ENCODE results near the gene PCNX3. TPM values are rescaled to one million over a fixed set of nuclear protein-coding genes. Genes with fewer than 3 reads are reported as not detected.

Gene PCNX3
- total RNA-seq, 1 donor from 2014 or later = 61.8 TPM

DNA sequence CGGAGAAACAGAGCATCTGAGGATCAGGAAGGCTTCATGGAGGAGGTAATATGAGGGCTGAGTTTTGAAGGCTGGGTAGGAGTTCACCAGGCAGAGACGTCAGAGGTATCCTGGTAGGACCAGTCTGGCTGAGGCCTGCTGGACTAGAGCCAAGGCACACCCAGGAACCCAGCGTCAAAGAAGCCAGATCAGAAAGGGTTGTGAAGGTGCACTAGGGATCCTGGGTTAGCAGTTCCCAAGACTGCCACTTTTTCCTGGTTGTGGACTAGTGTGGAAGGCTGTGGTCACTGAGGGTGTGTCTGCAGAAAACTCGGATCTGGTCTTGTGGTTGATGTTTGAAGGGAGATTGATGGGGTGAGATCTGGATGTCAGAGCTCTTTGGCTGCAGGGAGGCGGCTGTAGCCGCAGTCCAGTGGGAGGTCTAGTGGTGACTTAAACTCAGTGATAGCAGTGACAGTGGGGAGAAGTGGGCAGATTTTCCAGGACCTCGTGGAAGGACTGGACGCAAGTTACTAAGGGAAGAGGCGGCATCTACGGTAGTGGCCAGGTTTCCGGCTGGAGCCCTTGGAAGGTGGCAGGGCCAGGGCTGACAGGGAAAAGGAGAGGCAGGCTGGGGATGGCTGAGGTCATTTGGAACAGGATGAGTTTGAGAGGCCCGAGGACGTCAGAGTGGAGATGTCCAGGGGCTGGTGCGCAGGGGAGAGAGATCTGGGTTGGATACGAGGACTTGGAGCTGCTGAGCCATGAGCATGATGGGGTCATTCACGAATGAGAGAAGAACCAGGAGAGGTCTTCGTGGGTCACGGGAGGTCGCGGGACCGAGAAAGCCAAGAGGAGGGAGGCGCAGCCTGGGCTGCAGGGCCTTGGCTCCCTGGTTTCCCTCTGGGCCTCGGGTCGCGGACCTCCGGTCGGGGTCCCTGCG, 36.3 kb downstream of the PCNX3 start:
- no peaks in the 10 kb centered on the region for H3K9me3 Mint-ChIP-seq
- DNase-seq (ENCODE audit: low spot score in 2 of 2, unreplicated experiment in 2 of 2) = peak in 1 of 2 experiments; percentile 18

GRCh38 chr11:65652511-65653228, 37.1 kb downstream of the PCNX3 start:
- H3K27me3 Mint-ChIP-seq (ENCODE audit: low read depth) = peaks cover under 1% of the 10 kb centered on the region

More for the DNA sequence above, 36.3 kb downstream of the PCNX3 start:
- H3K36me3 Mint-ChIP-seq = peaks cover 18% of the 10 kb centered on the region
- peaks cover 41% of the 10 kb centered on the region for H3K4me1 Mint-ChIP-seq
- TF ChIP-seq, protein P1, sequence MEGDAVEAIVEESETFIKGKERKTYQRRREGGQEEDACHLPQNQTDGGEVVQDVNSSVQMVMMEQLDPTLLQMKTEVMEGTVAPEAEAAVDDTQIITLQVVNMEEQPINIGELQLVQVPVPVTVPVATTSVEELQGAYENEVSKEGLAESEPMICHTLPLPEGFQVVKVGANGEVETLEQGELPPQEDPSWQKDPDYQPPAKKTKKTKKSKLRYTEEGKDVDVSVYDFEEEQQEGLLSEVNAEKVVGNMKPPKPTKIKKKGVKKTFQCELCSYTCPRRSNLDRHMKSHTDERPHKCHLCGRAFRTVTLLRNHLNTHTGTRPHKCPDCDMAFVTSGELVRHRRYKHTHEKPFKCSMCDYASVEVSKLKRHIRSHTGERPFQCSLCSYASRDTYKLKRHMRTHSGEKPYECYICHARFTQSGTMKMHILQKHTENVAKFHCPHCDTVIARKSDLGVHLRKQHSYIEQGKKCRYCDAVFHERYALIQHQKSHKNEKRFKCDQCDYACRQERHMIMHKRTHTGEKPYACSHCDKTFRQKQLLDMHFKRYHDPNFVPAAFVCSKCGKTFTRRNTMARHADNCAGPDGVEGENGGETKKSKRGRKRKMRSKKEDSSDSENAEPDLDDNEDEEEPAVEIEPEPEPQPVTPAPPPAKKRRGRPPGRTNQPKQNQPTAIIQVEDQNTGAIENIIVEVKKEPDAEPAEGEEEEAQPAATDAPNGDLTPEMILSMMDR (IDR thresholded peaks at IDR 0.05; ENCODE audit: unreplicated experiment) = no peak
- H3K27ac Mint-ChIP-seq = peak overlapping the region; percentile 96
- peaks cover 1% of the 10 kb centered on the region for H3K27me3 Mint-ChIP-seq (ENCODE audit: low read depth)
- H3K4me3 Mint-ChIP-seq = peak overlapping the region; percentile 57

DNA sequence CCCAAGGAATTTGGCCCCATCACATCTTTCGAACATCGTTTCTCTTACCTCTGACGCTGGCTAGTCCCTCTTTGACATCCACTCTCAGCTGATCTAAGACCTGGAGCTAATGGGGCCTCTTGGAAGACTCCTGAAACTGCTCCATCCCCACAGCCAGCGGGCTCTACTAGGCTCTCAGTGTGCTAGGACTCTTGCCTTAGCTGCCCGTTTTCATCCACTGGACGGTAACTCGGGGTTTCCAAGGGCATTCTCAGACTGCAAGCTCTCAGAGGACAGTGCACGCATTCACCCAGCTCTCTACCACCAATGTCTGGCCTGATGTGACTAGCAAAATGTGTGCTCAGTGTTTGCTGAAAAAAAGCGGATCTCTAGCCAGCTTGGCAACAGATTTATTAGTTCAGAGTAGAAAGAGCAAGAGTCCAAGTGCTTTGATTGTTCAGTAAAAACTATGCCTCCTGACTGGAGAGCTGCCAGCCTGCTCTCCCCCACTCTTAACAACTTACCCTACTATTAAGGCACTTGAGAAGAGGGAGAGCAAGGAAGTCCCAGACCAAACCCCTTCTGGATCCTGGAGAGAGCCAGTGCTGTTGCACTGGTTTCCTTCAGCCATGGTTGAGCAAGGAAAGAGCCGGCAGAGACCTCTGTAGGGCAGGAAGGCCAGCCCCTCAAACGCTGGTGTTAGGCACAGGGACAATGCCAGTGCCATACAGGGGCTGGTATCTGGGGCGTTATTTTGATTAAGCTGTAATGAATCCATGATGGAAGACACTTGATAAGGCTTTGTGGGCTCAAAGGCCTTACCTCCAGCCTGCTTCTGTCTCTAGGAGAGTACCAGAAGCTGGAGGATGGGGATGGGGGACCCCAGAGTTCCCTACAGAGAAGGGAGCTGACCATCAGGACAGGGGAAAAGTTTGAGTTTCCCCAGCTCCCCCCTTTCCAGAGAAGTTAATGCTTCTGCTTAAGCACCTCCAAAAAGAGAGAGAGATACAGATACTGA, 38.0 kb downstream of the PCNX3 start:
- peak in 1 of 2 experiments; percentile 19 for DNase-seq (ENCODE audit: low spot score in 2 of 2, unreplicated experiment in 2 of 2)
- Mint-ChIP-seq H3K27ac (peak overlapping the region; percentile 98), H3K4me3 (peak overlapping the region; percentile 74), H3K36me3 (peaks cover 30% of the 10 kb centered on the region), H3K9me3 (no peaks in the 10 kb centered on the region), H3K4me1 (peaks cover 37% of the 10 kb centered on the region), H3K27me3 (ENCODE audit: low read depth) (no peaks in the 10 kb centered on the region)
- TF ChIP-seq, protein P1 (IDR thresholded peaks at IDR 0.05; ENCODE audit: unreplicated experiment) = no peak

More at GRCh38 chr11:65652511-65653228, 37.1 kb downstream of the PCNX3 start:
- Mint-ChIP-seq H3K9me3 (no peaks in the 10 kb centered on the region), H3K36me3 (peaks cover 27% of the 10 kb centered on the region), H3K4me3 (peak overlapping the region; percentile 74), H3K4me1 (peaks cover 40% of the 10 kb centered on the region), H3K27ac (peak overlapping the region; percentile 98)
- TF ChIP-seq, protein P1 (IDR thresholded peaks at IDR 0.05; ENCODE audit: unreplicated experiment) = no peak
- DNase-seq (ENCODE audit: low spot score in 2 of 2, unreplicated experiment in 2 of 2) = peak; percentile 88 to 93

DNA sequence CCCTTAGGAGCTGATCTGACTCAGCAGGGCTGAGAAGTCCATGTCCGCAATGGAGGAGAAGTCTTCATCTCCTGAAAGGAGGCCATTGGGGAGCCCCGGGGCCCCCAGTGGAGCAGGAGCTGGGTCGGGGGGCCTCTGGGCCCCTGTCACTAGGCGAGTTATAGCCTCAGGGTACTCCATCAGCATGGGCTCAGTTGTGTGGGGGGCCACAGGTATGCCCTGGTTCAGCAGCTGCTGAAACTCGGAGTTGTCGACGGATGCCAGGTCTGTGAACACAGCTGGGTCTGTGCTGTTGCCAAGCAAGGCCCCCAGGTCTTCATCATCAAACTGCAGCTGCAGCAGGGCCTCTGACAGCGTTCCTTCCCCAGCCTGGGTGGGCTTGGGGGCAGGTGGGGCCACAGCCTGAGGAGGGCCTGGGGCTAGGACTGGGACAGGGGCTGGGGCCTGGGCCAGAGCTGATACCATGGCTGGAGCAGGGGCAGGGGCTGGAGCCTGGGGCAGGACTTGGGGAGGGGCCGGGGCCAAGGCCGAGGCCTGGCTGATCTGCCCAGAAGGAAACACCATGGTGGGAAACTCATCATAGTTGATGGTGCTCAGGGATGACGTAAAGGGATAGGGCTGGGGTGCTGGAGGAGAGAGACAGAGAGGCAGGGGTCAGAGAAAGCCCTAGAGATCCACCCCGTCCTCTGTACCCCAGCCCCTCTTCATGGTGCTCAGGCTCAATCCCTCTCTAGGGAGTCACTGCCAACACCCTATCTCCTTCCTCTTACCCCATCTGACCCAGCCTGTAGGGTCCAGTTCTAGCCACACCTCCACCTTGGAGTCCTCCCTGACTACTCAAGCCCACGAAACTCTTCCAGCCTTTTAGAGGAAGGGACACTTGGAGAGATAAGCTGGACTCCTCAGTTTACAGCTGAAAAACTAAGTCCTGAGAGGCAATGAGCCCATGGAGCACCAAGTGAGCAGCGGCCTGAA, 39.1 kb downstream of the PCNX3 start:
- TF ChIP-seq, protein P1 (IDR thresholded peaks at IDR 0.05; ENCODE audit: unreplicated experiment) = no peak

More for the DNA sequence above, 39.1 kb downstream of the PCNX3 start:
- no peaks in the 10 kb centered on the region for H3K9me3 Mint-ChIP-seq
- peak overlapping the region; percentile 64 for H3K27ac Mint-ChIP-seq
- peaks cover 37% of the 10 kb centered on the region for H3K4me1 Mint-ChIP-seq
- H3K27me3 Mint-ChIP-seq (ENCODE audit: low read depth) = no peaks in the 10 kb centered on the region
- DNase-seq (ENCODE audit: low spot score in 2 of 2, unreplicated experiment in 2 of 2) = peak in 1 of 2 experiments; percentile 16
- peaks cover 42% of the 10 kb centered on the region for H3K36me3 Mint-ChIP-seq
- H3K4me3 Mint-ChIP-seq = no peak overlapping the region

Data from mesothelial cell of epicardium (in vitro differentiated cells).